ENCODE data around the gene DNAH10.
"Not testable (repeated sequence)": the region's sequence is repeated elsewhere in the genome, so short reads cannot be mapped to it uniquely, and the experiment has no call there.

DNAH10 gene

GRCh38 chr12:123903301-123904065, 141.4 kb downstream of the DNAH10 start:
- Histone ChIP-seq H3K4me3 (ENCODE audit: low read length) (no peak overlapping the region), H3K36me3 (ENCODE audit: insufficient read depth, low read length) (no peaks in the 10 kb centered on the region), H3K9ac (ENCODE audit: low read depth, low read length) (no peak overlapping the region), H3K4me1 (ENCODE audit: control insufficient read depth, insufficient read depth, low read length) (peaks cover 9% of the 10 kb centered on the region), H3K4me2 (ENCODE audit: low read length) (no peak overlapping the region), H3K9me3 (replicated peaks; ENCODE audit: low read length) (no peaks in the 10 kb centered on the region), H3K27me3 (ENCODE audit: control insufficient read depth, insufficient read depth, low read length) (peaks cover 33% of the 10 kb centered on the region)

GRCh38 chr12:123905319-123905925, 143.3 kb downstream of the DNAH10 start:
- peaks cover 21% of the 10 kb centered on the region for H3K27me3 ChIP-seq (ENCODE audit: control insufficient read depth, insufficient read depth, low read length)
- H3K4me2 ChIP-seq (ENCODE audit: low read length): no peak overlapping the region
- no peak overlapping the region for H3K4me3 ChIP-seq (ENCODE audit: low read length)
- no peak overlapping the region for H3K9ac ChIP-seq (ENCODE audit: low read depth, low read length)
- no peaks in the 10 kb centered on the region for H3K36me3 ChIP-seq (ENCODE audit: insufficient read depth, low read length)
- H3K9me3 ChIP-seq (replicated peaks; ENCODE audit: low read length): no peaks in the 10 kb centered on the region
- H3K4me1 ChIP-seq (ENCODE audit: control insufficient read depth, insufficient read depth, low read length): peaks cover 9% of the 10 kb centered on the region

GRCh38 chr12:123906711-123907420, 144.8 kb downstream of the DNAH10 start:
- H3K36me3 ChIP-seq (ENCODE audit: insufficient read depth, low read length): no peaks in the 10 kb centered on the region
- peaks cover 9% of the 10 kb centered on the region for H3K4me1 ChIP-seq (ENCODE audit: control insufficient read depth, insufficient read depth, low read length)
- peaks cover 15% of the 10 kb centered on the region for H3K27me3 ChIP-seq (ENCODE audit: control insufficient read depth, insufficient read depth, low read length)
- H3K4me3 ChIP-seq (ENCODE audit: low read length): no peak overlapping the region
- no peak overlapping the region for H3K9ac ChIP-seq (ENCODE audit: low read depth, low read length)
- H3K4me2 ChIP-seq (ENCODE audit: low read length): no peak overlapping the region
- H3K9me3 ChIP-seq (replicated peaks; ENCODE audit: low read length): no peaks in the 10 kb centered on the region

GRCh38 chr12:123907726-123908476, 145.8 kb downstream of the DNAH10 start:
- Histone ChIP-seq H3K4me3 (ENCODE audit: low read length) (no peak overlapping the region), H3K9ac (ENCODE audit: low read depth, low read length) (no peak overlapping the region), H3K4me2 (ENCODE audit: low read length) (no peak overlapping the region), H3K4me1 (ENCODE audit: control insufficient read depth, insufficient read depth, low read length) (peaks cover 9% of the 10 kb centered on the region), H3K27me3 (ENCODE audit: control insufficient read depth, insufficient read depth, low read length) (peaks cover 17% of the 10 kb centered on the region), H3K9me3 (replicated peaks; ENCODE audit: low read length) (no peaks in the 10 kb centered on the region), H3K36me3 (ENCODE audit: insufficient read depth, low read length) (no peaks in the 10 kb centered on the region)

GRCh38 chr12:123908884-123909725, 147.0 kb downstream of the DNAH10 start:
- peaks cover 19% of the 10 kb centered on the region for H3K27me3 ChIP-seq (ENCODE audit: control insufficient read depth, insufficient read depth, low read length)
- H3K4me1 ChIP-seq (ENCODE audit: control insufficient read depth, insufficient read depth, low read length): peaks cover 9% of the 10 kb centered on the region
- H3K9ac ChIP-seq (ENCODE audit: low read depth, low read length): no peak overlapping the region
- H3K4me2 ChIP-seq (ENCODE audit: low read length): no peak overlapping the region
- no peak overlapping the region for H3K4me3 ChIP-seq (ENCODE audit: low read length)
- H3K36me3 ChIP-seq (ENCODE audit: insufficient read depth, low read length): no peaks in the 10 kb centered on the region
- no peaks in the 10 kb centered on the region for H3K9me3 ChIP-seq (replicated peaks; ENCODE audit: low read length)

- Histone ChIP-seq H3K9me3 (replicated peaks; ENCODE audit: low read length) (no peaks in the 10 kb centered on the region), H3K4me2 (ENCODE audit: low read length) (no peak overlapping the region), H3K4me1 (ENCODE audit: control insufficient read depth, insufficient read depth, low read length) (peaks cover 9% of the 10 kb centered on the region), H3K4me3 (ENCODE audit: low read length) (no peak overlapping the region), H3K9ac (ENCODE audit: low read depth, low read length) (no peak overlapping the region), H3K27me3 (ENCODE audit: control insufficient read depth, insufficient read depth, low read length) (peaks cover 20% of the 10 kb centered on the region), H3K36me3 (ENCODE audit: insufficient read depth, low read length) (no peaks in the 10 kb centered on the region)
Observed at GRCh38 chr12:123910057-123910456, 148.0 kb downstream of the DNAH10 start.

- H3K4me2 ChIP-seq (ENCODE audit: low read length): no peak overlapping the region
- H3K27me3 ChIP-seq (ENCODE audit: control insufficient read depth, insufficient read depth, low read length): peaks cover 24% of the 10 kb centered on the region
- H3K36me3 ChIP-seq (ENCODE audit: insufficient read depth, low read length): no peaks in the 10 kb centered on the region
- no peaks in the 10 kb centered on the region for H3K9me3 ChIP-seq (replicated peaks; ENCODE audit: low read length)
- peaks cover 6% of the 10 kb centered on the region for H3K4me1 ChIP-seq (ENCODE audit: control insufficient read depth, insufficient read depth, low read length)
- H3K4me3 ChIP-seq (ENCODE audit: low read length): no peak overlapping the region
- no peak overlapping the region for H3K9ac ChIP-seq (ENCODE audit: low read depth, low read length)
Observed at GRCh38 chr12:123910761-123911193, 148.7 kb downstream of the DNAH10 start.

GRCh38 chr12:123911672-123912409, 149.7 kb downstream of the DNAH10 start:
- peaks cover 34% of the 10 kb centered on the region for H3K27me3 ChIP-seq (ENCODE audit: control insufficient read depth, insufficient read depth, low read length)
- H3K36me3 ChIP-seq (ENCODE audit: insufficient read depth, low read length); H3K4me2 ChIP-seq (ENCODE audit: low read length); H3K9me3 ChIP-seq (replicated peaks; ENCODE audit: low read length); H3K4me3 ChIP-seq (ENCODE audit: low read length); H3K4me1 ChIP-seq (ENCODE audit: control insufficient read depth, insufficient read depth, low read length); H3K9ac ChIP-seq (ENCODE audit: low read depth, low read length): not testable (repeated sequence)

GRCh38 chr12:123912415-123913380, 150.6 kb downstream of the DNAH10 start:
- Histone ChIP-seq H3K4me3 (ENCODE audit: low read length) (no peak overlapping the region), H3K9ac (ENCODE audit: low read depth, low read length) (no peak overlapping the region), H3K36me3 (ENCODE audit: insufficient read depth, low read length) (no peaks in the 10 kb centered on the region), H3K9me3 (replicated peaks; ENCODE audit: low read length) (no peaks in the 10 kb centered on the region), H3K4me2 (ENCODE audit: low read length) (no peak overlapping the region), H3K27me3 (ENCODE audit: control insufficient read depth, insufficient read depth, low read length) (peaks cover 40% of the 10 kb centered on the region), H3K4me1 (ENCODE audit: control insufficient read depth, insufficient read depth, low read length) (peaks cover 5% of the 10 kb centered on the region)
